Kidney (tissue), 14 donors: ENCODE data around the gene HBQ1. TPM values are rescaled to one million over a fixed set of nuclear protein-coding genes. Genes with fewer than 3 reads are reported as not detected.

ENCODE experiments used
- DNase-seq, 5 donors: peaks; one replicate each; pipeline ENCODE4 v3.0.0-alpha.2; 2013 to 2020
- FAIRE-seq: peaks from 2 replicates; lab custom pipeline; 2012; peaks lifted over from hg19 to GRCh38; lab: Jason Lieb, UNC
- H3K27ac ChIP-seq, 2 donors: one replicate each; pipeline ENCODE4 v1.7.0; 2013; ENCODE audit warnings: low read depth in 2 of 2, low read length in 2 of 2, inconsistent platforms in 1 of 2
- H3K27me3 ChIP-seq: one replicate; pipeline ENCODE4 v1.7.1; 2013; ENCODE audit warnings: low read length, inconsistent platforms; ENCODE audit not compliant: control insufficient read depth, insufficient read depth
- H3K36me3 ChIP-seq, 3 donors: one replicate each; pipeline versions ENCODE4 v1.7.0 to v1.7.1; 2013; ENCODE audit warnings: low read length in 3 of 3, control low read depth in 1 of 3, inconsistent platforms in 1 of 3; ENCODE audit not compliant: insufficient read depth in 3 of 3, control insufficient read depth in 2 of 3
- H3K4me1 ChIP-seq, 3 donors: one replicate each; pipeline versions ENCODE4 v1.7.0 to v1.7.1; 2013; ENCODE audit warnings: low read length in 3 of 3, inconsistent platforms in 1 of 3, low read depth in 1 of 3; ENCODE audit not compliant: control insufficient read depth in 2 of 3, insufficient read depth in 2 of 3
- H3K4me3 ChIP-seq, 3 donors: one replicate each; pipeline versions ENCODE4 v1.7.0 to v1.8.1; 2013; ENCODE audit warnings: low read length in 3 of 3, control low read depth in 1 of 3, inconsistent platforms in 1 of 3
- H3K9ac ChIP-seq, 3 donors: one replicate each; pipeline versions ENCODE4 v1.7.0 to v1.7.1; 2013; ENCODE audit warnings: low read length in 3 of 3, control low read depth in 1 of 3, inconsistent platforms in 1 of 3
- H3K9me3 ChIP-seq, 3 donors: one replicate each; pipeline versions ENCODE4 v1.7.0 to v1.7.1; 2013; ENCODE audit warnings: low read length in 3 of 3, control low read depth in 1 of 3, inconsistent platforms in 1 of 3; ENCODE audit not compliant: control insufficient read depth in 2 of 3, insufficient read depth in 1 of 3
- intact Hi-C: fragments of 100-400 bp; cut with DNase I; formaldehyde crosslinking; loops from one replicate; pipeline ENCODE4 v1.11.1; 2022
- polyA plus RNA-seq: library from polyadenylated mRNA; stranded (reverse); fragments of 350-450 nt; fragmentation: Illumina TruSeq; extraction: RNeasy Lipid Tissue Mini Kit (QIAGEN cat#74804); gene quantifications from one replicate; pipeline ENCODE4 v1.2.3, GENCODE V29; 2014; ENCODE audit warnings: low read depth, low replicate concordance; ENCODE audit not compliant: insufficient read depth
- total RNA-seq: library from RNA; stranded (reverse); fragmentation: NEBNext Ultra II Directional; extraction: Animal tissue kit (Norgen Biotek cat#: 25700); gene quantifications from one replicate; pipeline ENCODE4 v1.2.1, GENCODE V29; 2021
- TF ChIP-seq, protein P1 (sequence below): IDR thresholded peaks from 3 replicates; pipeline ENCODE4 v1.5.1; 2012; ENCODE audit warnings: mild to moderate bottlenecking, moderate library complexity, borderline replicate concordance; ENCODE audit not compliant: insufficient read depth; ENCODE audit errors: extremely low read depth
- donor health status: control.
- donor health status: control.
- donor health status: control.
- donor health status: control.
- donor health status: control.
- donor health status: DM: yes; HTN: yes; CAD: no.
- donor health status: Normal renal cell carcinoma (clear cell type).

Gene HBQ1
- total and polyA plus RNA-seq, 2 donors from 2014 or later: not detected

DNA sequence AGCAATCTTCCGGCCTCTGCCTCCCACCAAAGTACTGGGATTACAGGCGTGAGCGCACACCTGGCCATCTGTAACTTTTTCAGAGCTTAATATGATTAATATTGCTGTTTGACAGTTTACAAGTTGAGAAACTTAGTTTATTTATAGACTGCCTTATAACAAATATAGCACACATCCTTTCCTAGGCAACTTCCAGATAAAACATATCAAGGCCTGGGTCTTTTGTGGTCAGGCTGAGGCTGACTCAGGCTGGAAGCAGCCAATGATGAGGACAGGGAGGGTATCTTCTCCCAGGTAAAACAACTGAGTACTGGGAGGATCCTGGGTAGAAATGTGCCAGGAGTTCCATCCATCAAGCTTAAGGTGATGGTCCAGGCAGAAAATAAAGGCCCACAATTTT is 32.7 kb downstream of the HBQ1 start:
- Histone ChIP-seq H3K9ac (no peak overlapping the region), H3K27me3 (no peaks in the 10 kb centered on the region), H3K4me1 (peaks cover 0 to 2% (median 0%) of the 10 kb centered on the region in 3 donors), H3K27ac (no peak overlapping the region), H3K4me3 (no peak overlapping the region), H3K36me3 (peaks cover 2 to 28% (median 17%) of the 10 kb centered on the region in 3 donors), H3K9me3 (no peaks in the 10 kb centered on the region)
- intact Hi-C loops: no loop called here
- TF ChIP-seq, protein P1, sequence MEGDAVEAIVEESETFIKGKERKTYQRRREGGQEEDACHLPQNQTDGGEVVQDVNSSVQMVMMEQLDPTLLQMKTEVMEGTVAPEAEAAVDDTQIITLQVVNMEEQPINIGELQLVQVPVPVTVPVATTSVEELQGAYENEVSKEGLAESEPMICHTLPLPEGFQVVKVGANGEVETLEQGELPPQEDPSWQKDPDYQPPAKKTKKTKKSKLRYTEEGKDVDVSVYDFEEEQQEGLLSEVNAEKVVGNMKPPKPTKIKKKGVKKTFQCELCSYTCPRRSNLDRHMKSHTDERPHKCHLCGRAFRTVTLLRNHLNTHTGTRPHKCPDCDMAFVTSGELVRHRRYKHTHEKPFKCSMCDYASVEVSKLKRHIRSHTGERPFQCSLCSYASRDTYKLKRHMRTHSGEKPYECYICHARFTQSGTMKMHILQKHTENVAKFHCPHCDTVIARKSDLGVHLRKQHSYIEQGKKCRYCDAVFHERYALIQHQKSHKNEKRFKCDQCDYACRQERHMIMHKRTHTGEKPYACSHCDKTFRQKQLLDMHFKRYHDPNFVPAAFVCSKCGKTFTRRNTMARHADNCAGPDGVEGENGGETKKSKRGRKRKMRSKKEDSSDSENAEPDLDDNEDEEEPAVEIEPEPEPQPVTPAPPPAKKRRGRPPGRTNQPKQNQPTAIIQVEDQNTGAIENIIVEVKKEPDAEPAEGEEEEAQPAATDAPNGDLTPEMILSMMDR: no peak
- DNase-seq (no peak), FAIRE-seq (no peak)

- FAIRE-seq (no peak), DNase-seq (no peak)
- no peak overlapping the region for H3K27ac ChIP-seq
- H3K4me3 ChIP-seq: no peak overlapping the region
- H3K36me3 ChIP-seq: peaks cover 6 to 21% (median 19%) of the 10 kb centered on the region in 3 donors
- H3K4me1 ChIP-seq: no peaks in the 10 kb centered on the region
- no peaks in the 10 kb centered on the region for H3K27me3 ChIP-seq
- H3K9ac ChIP-seq: no peak overlapping the region
- H3K9me3 ChIP-seq: no peaks in the 10 kb centered on the region
- TF ChIP-seq, protein P1: no peak
- intact Hi-C loops: no loop called here
These were observed 39.8 kb downstream of the HBQ1 start for GRCh38 chr16:220021-220420.

DNA sequence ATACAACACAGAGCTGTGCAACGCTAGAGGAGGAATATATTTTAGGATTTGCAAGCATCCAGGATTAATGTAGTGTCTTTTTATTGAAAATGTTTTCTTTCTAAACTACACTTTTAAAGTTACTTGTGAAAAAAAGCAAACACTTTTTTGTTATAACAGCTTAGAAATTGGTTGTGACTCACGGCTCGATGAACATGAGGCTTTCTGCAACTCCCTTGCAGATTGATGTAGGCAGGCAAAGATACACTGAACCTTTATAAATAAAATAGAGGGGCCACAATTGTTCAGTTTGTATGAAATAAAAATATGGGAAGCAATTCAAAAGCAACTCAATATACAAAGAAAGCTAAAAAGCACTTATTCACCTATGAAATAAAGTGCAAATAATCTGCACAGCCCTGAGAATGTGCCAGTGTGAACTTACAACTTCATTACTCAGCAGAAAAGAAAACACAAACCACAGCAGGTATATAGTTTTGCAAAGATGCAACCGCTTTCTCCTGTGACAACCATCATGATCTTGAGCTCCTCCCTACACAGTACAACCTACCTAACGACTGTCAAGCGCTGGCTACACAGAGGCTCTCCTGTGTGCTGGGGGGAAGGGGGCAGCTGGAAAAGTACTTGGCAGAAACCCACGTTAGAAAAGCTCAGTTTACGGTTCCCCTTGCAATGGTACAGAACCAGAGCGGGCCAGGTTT is 48.0 kb downstream of the HBQ1 start:
- Histone ChIP-seq H3K4me1 (peaks cover 0 to 12% (median 12%) of the 10 kb centered on the region in 3 donors), H3K4me3 (peak overlapping the region; percentile 83 to 85 (median 85)), H3K27ac (peak overlapping the region; percentile 97 to 98), H3K9me3 (no peaks in the 10 kb centered on the region), H3K27me3 (no peaks in the 10 kb centered on the region), H3K36me3 (peaks cover 3 to 21% (median 21%) of the 10 kb centered on the region in 3 donors), H3K9ac (peak overlapping the region; percentile 71 to 88 (median 77))
- TF ChIP-seq, protein P1: no peak
- intact Hi-C loops: no loop called here
- FAIRE-seq (no peak), DNase-seq (peak in 1 of 5 donors; percentile 36)
